Measurements from ENCODE around the gene ABLIM2. TPM values are rescaled to one million over a fixed set of nuclear protein-coding genes. Genes with fewer than 3 reads are reported as not detected.

The ABLIM2 gene
- total and polyA plus RNA-seq, 2 of the 8 experiments (the other 6 are each of a cell fraction or from before 2014, with no cell fraction given): 2.8 to 3.0 TPM

DNA sequence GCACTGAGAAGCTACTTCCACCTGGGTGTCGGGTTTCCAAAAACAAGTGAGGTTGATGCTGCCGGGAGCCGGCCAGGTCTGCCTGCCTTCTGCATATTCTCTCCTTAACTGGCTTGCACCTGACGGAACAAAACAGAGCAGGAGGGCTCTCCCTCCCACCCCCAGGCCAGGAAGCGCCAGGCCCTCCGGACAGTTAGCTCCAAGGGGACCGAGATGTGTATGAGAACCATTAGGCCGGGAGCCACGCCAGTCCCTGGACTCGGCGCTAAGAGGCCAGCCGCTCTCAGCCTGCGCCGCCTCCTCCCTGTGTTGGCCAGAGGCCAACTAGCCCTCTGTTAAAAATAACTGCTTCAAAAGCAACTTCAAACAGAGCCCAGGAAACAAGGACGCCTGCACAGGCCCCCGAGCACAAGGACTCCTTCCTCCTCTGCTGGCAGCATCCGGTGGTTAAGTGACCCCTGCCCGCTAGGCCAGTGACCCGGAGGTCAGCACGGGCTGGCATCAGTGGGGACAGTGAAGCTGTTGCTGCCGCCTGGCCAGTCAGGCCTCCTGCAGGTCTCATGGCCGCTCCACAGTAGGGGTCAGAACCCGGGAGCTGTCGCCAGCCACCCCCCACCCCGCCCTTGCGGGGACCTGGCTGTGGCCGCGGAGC is 107.9 kb downstream of the ABLIM2 start (continued):
- peak; percentile 56; the same call in 1 of the 2 replicates for TF ChIP-seq TBP (IDR thresholded peaks at IDR 0.05; ENCODE audit: low read depth, low read length)
- peak; percentile 56 for TF ChIP-seq ASH2L (IDR thresholded peaks at IDR 0.05; ENCODE audit: low read length)
- TF ChIP-seq TAF7 (optimal IDR thresholded peaks at IDR 0.05; ENCODE audit: borderline replicate concordance, low read depth, low read length): peak; percentile 61
- TF ChIP-seq EP300 (IDR thresholded peaks at IDR 0.05; ENCODE audit: borderline replicate concordance in 1 of 2, low read depth in 2 of 2, low read length in 2 of 2): peak in 1 of 2 experiments; percentile 57; a peak in 1 of 3 replicates
- TF ChIP-seq TAF1 (IDR thresholded peaks at IDR 0.05; ENCODE audit: low read depth, low read length): peak; percentile 65; the same call in 1 of the 2 replicates
- TF ChIP-seq SIRT6 (IDR thresholded peaks at IDR 0.05; ENCODE audit: low read length): no peak
- TF ChIP-seq JUND (IDR thresholded peaks at IDR 0.05; ENCODE audit: low read length): no peak
- no peak for TF ChIP-seq HDAC2 (IDR thresholded peaks at IDR 0.05; ENCODE audit: borderline replicate concordance in 1 of 2, low read depth in 2 of 2, low read length in 2 of 2)
- TF ChIP-seq, protein P1, sequence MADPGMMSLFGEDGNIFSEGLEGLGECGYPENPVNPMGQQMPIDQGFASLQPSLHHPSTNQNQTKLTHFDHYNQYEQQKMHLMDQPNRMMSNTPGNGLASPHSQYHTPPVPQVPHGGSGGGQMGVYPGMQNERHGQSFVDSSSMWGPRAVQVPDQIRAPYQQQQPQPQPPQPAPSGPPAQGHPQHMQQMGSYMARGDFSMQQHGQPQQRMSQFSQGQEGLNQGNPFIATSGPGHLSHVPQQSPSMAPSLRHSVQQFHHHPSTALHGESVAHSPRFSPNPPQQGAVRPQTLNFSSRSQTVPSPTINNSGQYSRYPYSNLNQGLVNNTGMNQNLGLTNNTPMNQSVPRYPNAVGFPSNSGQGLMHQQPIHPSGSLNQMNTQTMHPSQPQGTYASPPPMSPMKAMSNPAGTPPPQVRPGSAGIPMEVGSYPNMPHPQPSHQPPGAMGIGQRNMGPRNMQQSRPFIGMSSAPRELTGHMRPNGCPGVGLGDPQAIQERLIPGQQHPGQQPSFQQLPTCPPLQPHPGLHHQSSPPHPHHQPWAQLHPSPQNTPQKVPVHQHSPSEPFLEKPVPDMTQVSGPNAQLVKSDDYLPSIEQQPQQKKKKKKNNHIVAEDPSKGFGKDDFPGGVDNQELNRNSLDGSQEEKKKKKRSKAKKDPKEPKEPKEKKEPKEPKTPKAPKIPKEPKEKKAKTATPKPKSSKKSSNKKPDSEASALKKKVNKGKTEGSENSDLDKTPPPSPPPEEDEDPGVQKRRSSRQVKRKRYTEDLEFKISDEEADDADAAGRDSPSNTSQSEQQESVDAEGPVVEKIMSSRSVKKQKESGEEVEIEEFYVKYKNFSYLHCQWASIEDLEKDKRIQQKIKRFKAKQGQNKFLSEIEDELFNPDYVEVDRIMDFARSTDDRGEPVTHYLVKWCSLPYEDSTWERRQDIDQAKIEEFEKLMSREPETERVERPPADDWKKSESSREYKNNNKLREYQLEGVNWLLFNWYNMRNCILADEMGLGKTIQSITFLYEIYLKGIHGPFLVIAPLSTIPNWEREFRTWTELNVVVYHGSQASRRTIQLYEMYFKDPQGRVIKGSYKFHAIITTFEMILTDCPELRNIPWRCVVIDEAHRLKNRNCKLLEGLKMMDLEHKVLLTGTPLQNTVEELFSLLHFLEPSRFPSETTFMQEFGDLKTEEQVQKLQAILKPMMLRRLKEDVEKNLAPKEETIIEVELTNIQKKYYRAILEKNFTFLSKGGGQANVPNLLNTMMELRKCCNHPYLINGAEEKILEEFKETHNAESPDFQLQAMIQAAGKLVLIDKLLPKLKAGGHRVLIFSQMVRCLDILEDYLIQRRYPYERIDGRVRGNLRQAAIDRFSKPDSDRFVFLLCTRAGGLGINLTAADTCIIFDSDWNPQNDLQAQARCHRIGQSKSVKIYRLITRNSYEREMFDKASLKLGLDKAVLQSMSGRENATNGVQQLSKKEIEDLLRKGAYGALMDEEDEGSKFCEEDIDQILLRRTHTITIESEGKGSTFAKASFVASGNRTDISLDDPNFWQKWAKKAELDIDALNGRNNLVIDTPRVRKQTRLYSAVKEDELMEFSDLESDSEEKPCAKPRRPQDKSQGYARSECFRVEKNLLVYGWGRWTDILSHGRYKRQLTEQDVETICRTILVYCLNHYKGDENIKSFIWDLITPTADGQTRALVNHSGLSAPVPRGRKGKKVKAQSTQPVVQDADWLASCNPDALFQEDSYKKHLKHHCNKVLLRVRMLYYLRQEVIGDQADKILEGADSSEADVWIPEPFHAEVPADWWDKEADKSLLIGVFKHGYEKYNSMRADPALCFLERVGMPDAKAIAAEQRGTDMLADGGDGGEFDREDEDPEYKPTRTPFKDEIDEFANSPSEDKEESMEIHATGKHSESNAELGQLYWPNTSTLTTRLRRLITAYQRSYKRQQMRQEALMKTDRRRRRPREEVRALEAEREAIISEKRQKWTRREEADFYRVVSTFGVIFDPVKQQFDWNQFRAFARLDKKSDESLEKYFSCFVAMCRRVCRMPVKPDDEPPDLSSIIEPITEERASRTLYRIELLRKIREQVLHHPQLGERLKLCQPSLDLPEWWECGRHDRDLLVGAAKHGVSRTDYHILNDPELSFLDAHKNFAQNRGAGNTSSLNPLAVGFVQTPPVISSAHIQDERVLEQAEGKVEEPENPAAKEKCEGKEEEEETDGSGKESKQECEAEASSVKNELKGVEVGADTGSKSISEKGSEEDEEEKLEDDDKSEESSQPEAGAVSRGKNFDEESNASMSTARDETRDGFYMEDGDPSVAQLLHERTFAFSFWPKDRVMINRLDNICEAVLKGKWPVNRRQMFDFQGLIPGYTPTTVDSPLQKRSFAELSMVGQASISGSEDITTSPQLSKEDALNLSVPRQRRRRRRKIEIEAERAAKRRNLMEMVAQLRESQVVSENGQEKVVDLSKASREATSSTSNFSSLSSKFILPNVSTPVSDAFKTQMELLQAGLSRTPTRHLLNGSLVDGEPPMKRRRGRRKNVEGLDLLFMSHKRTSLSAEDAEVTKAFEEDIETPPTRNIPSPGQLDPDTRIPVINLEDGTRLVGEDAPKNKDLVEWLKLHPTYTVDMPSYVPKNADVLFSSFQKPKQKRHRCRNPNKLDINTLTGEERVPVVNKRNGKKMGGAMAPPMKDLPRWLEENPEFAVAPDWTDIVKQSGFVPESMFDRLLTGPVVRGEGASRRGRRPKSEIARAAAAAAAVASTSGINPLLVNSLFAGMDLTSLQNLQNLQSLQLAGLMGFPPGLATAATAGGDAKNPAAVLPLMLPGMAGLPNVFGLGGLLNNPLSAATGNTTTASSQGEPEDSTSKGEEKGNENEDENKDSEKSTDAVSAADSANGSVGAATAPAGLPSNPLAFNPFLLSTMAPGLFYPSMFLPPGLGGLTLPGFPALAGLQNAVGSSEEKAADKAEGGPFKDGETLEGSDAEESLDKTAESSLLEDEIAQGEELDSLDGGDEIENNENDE (IDR thresholded peaks at IDR 0.05; ENCODE audit: insufficient replicate concordance, low read length): no peak
- no peak for TF ChIP-seq HDAC6 (IDR thresholded peaks at IDR 0.05; ENCODE audit: low read depth, low read length)

Measured in H1 (cell line).